Measurements from ENCODE around the gene AHNAK.

GRCh38 chr11:62471603-62472002 lies 75.0 kb downstream of the AHNAK start:
- TF ChIP-seq EZH2phosphoT487 (IDR thresholded peaks at IDR 0.05; ENCODE audit: insufficient read depth, low read depth): no peak
- TF ChIP-seq EZH2 (IDR thresholded peaks at IDR 0.05; ENCODE audit: insufficient read depth, poor library complexity, severe bottlenecking): no peak
